ENCODE measurements around the gene ASB2. TPM values are rescaled to one million over a fixed set of nuclear protein-coding genes. Genes with fewer than 3 reads are reported as not detected.

Gene ASB2
- total RNA-seq, 1 experiment from 2014 or later: 0.35 TPM

- H3K36me3 Mint-ChIP-seq (ENCODE audit: insufficient read depth in 1 of 3, low read depth in 3 of 3): no peaks in the 10 kb centered on the region
- Histone ChIP-seq H3K9me3 (ENCODE audit: control insufficient read depth, low read depth, low read length) (no peaks in the 10 kb centered on the region), H3K4me1 (ENCODE audit: insufficient read depth, low read length) (no peaks in the 10 kb centered on the region), H2BK20ac (ENCODE audit: low read depth, low read length, poor library complexity, severe bottlenecking) (no peak overlapping the region), H2AFZ (ENCODE audit: low read length) (no peak overlapping the region), H3K79me1 (ENCODE audit: insufficient read depth, low read depth, low read length, poor library complexity, severe bottlenecking) (no peaks in the 10 kb centered on the region), H4K8ac (replicated peaks; ENCODE audit: insufficient read length, low read depth, low read length) (no peak overlapping the region), H4K20me1 (ENCODE audit: control insufficient read depth, insufficient read depth, insufficient read length) (peaks cover 2% of the 10 kb centered on the region), H2BK5ac (ENCODE audit: insufficient read length, low read length) (no peak overlapping the region), H3K14ac (ENCODE audit: insufficient read depth, low read length) (no peak overlapping the region), H2BK12ac (ENCODE audit: insufficient read length, low read depth, low read length) (no peak overlapping the region), H4K5ac (ENCODE audit: insufficient read length, low read depth, low read length) (no peak overlapping the region), H2AK5ac (ENCODE audit: insufficient read length, low read length) (no peak overlapping the region), H2BK15ac (ENCODE audit: low read depth, low read length) (no peak overlapping the region), H3K23me2 (ENCODE audit: insufficient read length, low read depth, low read length, poor library complexity, severe bottlenecking) (no peaks in the 10 kb centered on the region), H3K9ac (ENCODE audit: extremely low read depth, insufficient read length, low read length) (no peak overlapping the region), H3K56ac (ENCODE audit: insufficient read length, low read depth, low read length) (no peak overlapping the region), H3K27ac (ENCODE audit: insufficient read length, low read depth, low read length) (no peak overlapping the region), H3K79me2 (ENCODE audit: insufficient read depth, low read length) (no peaks in the 10 kb centered on the region), H3K23ac (ENCODE audit: insufficient read length, low read depth, low read length) (no peak overlapping the region), H3K4me2 (ENCODE audit: insufficient read depth, insufficient read length, low read length) (no peak overlapping the region), H3K18ac (ENCODE audit: insufficient read length, low read depth, low read length) (no peak overlapping the region), H3T11ph (ENCODE audit: low read length) (no peak overlapping the region), H4K91ac (ENCODE audit: insufficient read length, low read depth, low read length) (no peak overlapping the region), H3K27me3 (ENCODE audit: insufficient read depth, low read length) (no peaks in the 10 kb centered on the region), H2BK120ac (ENCODE audit: low read depth, low read length, poor library complexity, severe bottlenecking) (no peak overlapping the region), H3K4ac (ENCODE audit: low read depth, low read length) (no peak overlapping the region)
- H3K4me1 Mint-ChIP-seq: no peaks in the 10 kb centered on the region
- no peaks in the 10 kb centered on the region; the same call in 1 of the 2 replicates for H3K27me3 Mint-ChIP-seq (ENCODE audit: low read depth)
- no CpG with 5 or more reads among the region's 10 CpGs for WGBS (ENCODE audit: extremely low coverage, insufficient read length, low lambda C conversion rate)
- TF ChIP-seq CTCF (conservative IDR thresholded peaks at IDR 0.05): no peak
- H3K4me3 Mint-ChIP-seq: no peak overlapping the region
- no peak for DNase-seq
- no peak overlapping the region; a peak in 1 of 7 replicates for H3K27ac Mint-ChIP-seq
- H3K9me3 Mint-ChIP-seq: no peaks in the 10 kb centered on the region
Observed at GRCh38 chr14:93967637-93968250, 8.6 kb downstream of the ASB2 start.
